Superior temporal gyrus (tissue), 1 donor: ENCODE measurements around the gene JMJD6.
A peak's percentile ranks its signal among the peaks of the same experiment; 100 is the strongest.

Experiments used
- DNase-seq: peaks from one replicate; pipeline ENCODE4 v3.0.0-alpha.2; 2016; ENCODE audit errors: extremely low spot score

Gene JMJD6

DNA sequence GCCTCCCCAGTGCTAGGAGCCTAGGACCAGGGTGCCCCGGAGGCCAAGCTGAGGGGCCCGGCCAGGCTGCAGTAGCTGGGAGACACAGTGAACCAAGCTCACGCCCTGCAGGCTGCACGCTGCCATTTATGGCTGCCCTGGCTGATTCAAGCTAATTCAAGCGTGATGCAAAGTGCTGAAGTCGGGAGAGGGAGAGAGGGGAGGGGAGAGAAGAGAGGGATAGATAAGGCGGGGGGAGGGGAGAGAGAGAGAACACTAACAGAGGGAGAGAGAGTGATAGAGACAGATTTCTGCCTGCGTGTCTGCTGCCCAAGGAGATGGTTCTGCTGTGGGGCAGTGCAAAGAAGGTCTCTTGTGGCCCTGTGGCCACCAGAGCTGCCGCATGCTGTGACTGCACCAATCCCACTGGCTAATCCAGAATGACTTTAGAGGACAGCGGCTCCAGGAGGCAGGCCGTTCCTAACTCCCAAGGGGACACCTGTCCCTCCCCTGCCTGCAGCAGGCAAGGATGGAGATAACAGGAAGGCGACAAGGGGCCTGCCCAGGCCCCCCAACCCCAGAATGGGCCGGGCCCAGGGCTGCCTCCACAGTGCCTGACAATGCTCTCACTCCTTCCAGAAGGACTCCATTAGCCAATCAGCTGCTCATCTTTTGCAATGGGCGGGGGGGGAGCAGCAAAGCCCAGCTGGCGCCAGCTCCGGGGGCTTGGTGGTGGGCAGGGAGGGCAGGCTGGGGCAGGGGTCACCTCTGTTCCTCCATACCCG is 28.5 kb downstream of the JMJD6 start:
- no peak for DNase-seq

DNA sequence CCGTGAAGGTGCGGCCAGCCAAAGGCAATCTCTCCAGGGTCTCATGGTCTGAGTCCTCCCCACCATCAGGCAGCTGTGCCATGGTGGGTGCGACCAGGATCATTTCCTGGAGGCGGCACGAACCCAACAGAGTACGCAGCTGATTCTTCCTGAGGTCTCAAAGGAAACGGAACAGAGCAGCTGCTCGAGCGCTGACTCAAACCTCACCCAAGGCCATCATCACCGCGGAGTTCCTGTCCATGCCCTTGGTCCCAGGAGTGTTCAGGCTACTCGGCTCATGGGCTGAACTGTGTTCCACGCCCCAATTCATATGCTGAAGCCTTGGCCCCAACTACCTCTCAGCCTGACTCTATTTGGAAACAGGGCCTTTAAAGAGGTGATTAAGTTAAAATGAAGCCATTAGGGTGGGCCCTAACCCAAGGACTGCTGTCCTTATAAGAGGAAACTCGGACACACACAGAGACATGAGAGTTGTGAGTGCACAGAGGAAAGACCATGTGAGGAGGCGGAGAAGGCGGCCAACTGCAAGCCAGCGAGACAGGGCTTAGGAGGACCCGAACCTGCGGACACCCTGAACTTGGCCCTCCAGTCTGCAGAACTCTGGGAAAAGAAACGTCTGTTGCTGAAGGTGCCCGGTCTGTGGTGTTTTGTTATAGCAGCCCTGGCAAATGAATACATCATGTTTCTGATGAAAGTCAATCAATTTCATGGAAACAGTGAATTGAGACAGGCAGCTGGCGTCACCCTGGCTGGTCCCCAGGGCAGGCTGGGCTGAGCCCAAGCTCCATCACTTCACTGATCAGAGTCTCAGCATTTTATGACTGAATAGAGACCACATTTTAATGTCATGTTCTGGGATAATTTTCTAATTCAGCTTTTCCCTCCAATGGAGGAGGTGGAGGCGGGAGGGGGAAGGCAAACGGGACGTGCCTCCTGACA is 29.4 kb downstream of the JMJD6 start:
- DNase-seq, result no peak

DNA sequence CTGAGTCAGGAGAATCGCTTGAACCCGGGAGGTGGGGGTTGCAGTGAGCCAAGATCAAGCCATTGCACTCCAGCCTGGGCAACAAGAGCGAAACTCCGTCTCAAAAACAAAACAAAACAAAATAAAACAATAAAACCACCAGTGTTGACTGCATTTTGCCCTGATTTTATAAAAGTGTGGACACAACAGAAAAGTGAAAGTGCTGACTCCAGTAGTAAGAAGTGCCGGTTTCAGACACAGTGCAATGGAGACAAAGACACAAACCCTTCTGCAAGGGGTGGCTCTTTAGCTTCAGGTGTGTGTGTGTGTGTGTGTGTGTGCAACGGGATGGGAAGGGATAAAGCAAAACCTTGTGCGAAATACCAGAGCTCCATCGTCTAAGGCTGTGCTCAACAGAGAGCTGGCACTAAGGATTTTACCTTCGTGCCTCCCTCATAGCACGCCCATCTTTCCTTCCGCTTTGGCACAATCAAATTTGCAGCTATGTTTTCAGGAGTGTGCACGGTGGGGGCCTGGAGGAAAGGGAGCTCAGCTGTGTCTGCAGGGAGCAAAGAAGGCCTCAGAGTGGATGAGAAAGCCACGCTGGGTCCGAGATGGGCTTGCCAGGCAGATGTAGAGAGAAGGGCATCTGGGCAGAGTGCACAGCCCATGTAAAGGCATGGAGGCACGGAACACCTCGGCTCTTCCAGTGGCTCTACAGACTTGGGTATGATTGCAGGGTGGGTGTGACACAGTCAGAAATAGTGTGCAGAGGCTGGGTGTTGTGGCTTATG is 31.2 kb downstream of the JMJD6 start:
- no peak for DNase-seq

DNA sequence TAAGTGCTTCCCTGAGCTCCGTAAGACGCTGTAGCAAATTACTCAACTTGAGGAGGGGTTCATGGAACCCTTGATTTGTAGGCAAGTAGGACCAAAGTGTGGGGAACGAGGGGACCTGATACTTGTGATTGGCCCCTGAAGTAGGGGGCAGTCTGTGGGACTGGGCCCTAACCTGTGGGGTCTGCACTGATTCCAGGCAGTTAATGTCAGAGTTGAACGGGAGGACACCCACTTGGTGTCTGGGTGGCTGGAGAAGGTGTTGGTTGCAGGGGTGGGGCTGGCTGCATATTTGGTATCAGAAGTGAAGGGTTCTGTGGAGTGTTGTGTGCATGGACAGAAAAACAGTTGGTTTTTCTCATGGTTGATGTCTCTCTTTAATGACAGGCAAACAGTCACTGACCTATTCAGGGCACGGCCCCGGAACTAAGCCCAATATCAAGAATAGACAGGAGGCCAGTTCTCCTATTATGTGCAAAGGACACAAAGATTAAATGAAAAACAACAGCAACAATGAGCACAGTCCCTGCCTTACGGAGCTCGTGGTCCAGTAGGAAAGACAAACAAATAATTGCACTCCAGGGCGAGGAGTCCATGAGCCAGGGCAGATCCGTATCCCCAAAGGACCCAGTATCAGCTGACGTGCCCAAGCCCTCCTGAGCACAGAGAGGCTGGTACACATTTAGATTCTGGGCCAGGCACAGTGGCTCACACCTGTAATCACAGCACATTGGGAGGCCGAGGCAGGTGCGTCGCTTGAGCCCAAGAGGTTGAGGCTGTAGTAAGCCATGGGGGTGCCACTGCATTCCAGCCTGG is 34.8 kb downstream of the JMJD6 start:
- DNase-seq, result no peak

DNA sequence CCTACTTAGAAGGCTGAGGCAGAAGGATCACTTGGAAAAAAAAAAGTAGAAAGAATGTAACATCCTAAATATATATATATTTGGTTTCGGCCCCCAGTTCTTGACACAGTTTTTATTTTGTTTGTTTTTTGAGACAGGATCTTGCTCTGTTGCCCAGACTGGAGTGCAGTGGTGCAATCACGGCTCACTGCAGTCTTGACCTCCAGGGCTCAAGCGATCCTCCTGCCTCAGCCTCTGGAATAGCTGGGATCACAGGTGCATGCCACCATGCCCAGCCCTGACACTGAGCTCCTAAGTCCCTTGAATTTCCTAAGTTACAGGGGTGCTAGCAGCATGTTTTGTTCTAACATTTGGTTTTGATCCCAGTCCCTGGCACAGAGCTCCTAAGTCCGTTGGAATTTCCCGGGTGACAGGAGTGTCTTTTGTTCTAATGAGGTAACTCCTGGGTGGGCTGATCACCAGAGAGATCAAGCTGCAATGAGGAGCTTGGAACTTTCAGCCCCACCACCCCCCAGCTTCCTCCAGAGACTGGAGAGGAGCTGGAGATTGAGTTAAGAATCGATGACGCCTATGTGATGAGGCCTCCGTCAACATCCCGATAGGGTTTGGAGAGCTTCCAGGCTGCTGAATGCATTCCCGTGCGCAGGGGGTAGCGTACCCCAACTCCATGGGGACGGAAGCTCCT is 35.7 kb downstream of the JMJD6 start:
- DNase-seq, result no peak

DNA sequence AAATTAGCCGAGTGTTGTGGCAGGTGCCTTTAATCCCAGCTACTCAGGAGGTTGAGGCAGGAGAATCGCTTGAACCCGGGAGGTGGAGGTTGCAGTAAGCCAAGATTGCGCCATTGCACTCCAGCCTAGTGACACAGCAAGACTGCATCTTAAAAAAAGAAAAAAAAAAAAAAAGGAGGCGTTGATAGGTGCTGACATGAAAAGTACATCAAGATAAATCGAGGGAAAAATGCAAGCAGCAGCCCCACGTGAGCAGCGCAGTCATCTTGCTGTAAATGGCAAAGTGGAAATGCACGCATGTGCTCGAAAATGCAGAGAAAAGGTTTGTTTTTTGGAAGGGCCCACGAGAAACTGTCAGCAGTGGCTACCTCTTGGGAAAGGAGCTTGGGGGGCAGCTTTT is 36.5 kb downstream of the JMJD6 start:
- DNase-seq, result no peak

DNA sequence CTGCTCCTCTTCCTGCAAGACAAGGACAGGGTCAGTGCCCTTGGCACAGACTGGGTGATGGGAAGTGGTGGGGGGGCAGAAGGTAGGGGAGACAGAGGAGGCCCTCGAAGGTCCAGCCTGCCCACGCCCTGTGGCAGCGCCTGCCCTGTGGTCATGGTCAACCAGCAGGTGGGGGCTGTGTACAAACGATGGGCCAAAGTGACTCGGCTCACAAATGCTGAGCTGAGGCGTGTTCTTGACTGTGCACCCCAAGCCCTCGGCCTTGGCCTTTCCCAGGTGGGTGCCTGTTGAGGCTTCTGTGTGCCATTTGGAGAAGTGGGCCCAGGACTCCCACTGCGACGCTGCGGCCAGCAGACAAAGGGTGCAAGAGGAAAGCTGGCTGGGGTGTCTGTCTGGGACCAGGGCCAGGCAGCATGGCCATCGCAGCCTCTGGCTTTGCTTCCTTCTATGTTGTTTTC is 38.2 kb downstream of the JMJD6 start:
- DNase-seq, result no peak

DNA sequence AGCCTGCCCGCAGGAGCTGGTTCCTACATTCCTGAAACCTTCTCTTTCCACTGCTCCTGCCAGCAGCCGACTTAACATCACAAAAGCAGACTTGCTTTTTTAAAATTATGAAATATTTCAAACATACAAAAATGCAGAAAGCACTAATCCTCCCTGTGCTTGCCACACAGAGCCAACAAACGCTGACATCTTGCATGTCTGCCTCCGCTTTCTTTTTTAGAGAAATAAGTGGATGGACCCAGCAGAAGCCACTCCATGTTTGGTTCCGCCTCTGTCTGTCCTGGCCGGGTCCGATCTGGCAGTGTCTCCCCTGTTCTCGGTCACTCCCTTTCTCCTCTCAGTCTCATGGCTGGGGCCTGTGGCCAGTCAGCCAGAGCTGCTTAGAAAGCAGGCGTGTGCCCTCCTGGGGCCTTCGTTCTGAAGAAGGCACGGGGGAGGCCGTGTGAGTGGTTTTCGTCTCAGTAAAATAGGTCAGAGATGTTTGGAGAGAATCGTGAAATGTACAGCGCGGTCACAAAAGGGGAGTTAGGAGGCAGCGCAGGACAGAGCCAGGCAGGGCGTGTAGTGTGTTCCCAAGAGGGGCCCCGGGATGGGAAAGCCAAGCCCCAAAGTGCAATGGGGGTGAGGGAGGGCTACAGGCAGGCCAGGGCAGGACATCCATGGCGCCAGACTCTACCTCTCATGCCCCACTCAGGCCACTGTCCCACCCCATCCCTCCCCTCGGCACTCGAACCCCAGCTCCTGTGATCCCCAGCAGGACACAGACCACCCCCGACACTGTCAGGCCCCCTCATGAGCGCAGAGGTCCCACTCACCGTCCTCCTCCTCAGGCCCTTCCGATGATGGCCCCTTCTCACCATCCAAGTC is 38.9 kb downstream of the JMJD6 start:
- peak; percentile 7 for DNase-seq

DNA sequence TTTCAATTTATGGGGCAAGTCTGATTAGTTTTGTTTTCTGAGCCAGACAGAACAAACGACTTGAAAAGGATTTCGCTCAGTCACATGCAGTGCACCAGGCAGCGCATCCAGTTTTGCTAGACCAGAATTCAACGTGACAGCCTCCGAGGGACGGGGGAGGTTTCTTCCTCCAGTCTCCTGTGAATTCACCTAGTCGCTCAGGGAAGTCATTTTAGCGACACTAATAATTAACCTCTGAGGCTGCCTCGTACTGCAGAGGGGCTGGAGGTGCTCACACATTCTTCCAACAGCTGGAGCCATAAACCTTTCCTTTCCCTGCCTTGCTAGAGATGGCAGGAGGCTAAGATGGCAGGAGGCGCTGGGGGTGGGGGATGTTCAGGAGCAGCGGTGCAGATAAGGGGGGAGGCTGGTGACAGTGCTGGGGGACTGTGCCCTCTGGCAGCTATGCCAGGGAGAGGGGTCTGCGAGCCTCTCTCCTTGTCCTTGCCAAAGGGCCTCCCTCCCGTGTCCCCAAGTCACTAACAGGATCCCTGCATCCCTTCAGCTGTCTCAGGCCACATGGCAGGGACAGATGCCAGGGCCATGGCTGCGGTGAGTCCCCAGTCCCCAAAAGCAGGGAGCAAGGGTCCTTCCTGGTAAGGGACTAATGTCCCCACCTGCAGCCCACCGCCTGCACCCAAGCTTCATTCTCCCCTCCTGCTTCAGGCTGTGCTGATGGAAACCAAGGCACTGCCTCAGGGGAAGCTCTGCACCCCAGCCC is 39.7 kb downstream of the JMJD6 start:
- DNase-seq, result no peak

DNA sequence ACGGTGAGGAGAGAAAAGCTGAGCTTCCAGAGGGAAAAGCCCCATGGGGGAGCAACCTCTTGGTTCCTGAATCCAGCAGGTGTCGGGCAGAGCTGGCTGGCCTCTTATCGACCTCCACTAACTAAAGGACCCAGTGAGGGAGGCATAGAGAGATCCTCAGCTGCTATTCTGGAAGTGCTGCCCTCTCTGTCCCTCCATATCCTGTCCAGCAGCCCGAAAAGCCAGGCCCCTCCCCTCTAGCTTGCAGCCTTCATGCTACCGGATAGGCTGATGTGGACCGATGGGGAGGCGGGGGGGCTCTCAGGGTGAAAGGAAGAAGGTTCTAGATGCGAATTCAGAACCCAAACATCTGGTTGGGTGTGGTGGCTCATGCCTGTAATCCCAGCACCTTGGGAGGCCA is 40.6 kb downstream of the JMJD6 start:
- DNase-seq, result no peak

DNA sequence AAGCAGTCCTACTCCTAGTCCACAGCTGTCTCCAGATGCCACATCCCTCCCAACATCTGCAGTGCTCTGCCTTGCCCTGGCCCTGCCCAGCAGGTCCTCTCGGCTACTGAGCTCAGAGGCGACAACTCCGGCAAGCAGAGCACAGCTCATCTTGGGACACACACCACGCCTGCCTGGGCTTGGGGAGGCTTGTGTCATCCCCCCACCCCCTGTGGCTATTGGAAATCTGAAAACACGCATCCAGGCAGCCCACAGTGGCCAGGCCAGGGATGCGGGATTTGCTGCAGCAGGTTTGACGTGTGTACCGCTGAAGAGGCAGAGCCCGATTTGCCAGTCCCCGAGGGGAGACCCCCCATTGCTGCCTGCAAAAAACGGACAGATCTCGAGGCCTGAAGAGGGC is 41.0 kb downstream of the JMJD6 start:
- DNase-seq, result no peak

DNA sequence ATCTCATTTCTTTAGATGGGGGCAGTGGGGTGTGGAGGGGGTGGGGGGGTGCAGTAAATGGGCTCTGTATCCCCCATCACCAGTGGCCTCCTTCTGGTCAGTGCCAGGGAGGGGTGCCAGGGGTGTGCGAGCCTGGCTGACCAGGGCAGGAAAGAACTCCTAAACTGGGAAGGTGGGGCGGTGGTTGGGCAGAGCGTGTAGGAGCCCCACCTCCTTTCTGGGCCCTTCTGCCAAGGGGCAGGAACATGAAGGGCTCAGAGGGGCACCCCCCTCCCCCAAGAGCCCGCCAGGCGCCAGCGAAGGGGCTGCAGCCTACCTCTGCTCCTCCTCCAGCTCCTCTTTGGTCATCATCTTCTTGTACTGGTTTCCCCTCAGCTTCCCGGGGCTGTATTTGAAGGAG is 41.6 kb downstream of the JMJD6 start:
- no peak for DNase-seq

DNA sequence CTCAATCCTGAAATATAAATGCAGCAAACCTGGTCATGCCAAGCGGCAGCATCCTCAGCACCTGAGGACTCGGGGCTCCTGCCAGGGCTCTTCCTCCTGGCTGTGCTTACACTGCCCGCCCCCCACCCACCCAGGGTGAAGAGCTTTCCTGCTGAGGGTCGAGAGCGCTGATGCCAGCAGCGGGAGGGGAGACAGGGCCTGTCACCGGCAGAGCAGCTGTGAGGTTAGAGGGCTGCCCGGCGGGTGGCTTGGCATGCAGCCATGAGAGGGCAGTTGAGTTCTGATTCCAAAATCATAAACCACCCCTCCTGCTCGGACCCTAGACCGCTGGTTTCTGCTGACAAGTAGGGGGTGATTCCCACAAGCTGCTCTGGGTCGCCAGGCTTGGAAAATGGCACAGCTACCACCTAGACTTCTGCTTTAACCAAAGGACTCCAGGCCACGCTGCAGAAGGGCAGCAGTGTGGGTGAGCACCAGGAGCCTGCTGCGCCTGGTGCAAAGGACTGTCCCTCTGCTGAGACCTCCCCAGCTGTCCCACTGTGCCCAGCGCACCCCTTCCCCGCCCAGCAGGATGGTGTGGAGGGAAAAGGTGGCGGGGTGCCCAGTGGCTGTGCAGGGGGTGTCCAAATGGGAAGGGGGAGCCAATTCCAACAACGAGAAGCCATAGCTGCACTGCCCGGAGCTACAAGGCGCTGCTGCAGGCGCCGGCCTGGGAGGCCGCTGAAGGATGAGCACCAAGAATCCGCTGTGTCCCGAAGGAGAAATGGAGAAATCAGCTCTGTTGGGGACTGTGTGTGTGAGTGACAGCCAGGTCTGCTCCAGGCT is 42.3 kb downstream of the JMJD6 start:
- no peak for DNase-seq

DNA sequence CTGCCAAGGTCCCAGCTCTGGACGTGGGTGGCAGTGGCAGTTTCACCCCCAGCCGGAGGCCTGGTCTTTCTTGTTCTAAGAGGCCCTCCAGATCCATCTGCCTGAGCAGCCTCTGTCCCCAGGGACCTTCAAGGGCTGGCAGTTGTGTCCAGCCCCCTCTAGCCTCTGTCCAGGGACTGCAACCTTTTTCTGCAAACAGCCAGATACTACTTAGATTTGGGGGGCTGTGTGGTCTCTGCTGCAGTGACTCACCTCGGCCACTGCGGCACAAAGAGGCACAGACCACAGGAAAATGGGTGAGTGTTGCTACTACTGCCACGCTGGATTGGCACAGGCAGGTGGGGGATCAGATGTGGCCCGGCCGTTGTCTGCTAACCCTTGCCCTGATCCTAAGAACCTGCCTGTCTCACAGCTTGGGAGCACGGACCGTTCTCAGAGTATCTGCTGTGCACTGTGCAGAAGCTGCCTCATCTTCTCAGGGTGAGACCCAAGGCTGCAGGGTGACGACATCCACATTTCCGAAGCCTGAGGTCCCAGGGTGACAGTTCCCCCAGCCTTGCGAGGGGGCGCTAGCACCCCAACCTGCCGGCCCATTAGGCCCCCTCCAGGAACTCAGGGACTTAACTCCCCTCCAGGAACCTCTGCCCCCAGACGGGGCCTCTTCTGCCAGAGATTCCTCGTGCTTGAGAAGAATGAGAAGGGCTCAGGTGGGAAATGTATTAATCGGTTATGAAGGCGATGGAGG is 43.2 kb downstream of the JMJD6 start:
- DNase-seq, result no peak

DNA sequence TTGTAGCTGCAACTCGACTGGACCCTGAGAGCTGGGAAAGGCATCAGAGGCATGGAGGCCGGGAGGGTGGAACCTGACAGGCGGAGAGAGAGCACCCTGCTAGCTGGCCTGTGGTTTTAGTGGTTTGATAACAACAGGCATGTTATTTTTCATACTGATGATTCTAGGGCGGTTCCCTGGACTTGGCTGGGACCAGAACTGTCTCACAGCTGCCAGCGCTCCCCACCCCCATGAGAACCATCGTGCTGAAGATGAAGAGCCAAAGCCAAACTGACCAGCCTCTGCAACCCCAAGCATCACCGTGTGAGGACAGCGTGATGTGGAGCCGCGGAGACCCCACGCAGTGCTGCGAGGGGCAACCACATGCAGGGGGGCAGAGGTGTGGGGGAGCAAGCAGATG is 44.1 kb downstream of the JMJD6 start:
- DNase-seq, result no peak

DNA sequence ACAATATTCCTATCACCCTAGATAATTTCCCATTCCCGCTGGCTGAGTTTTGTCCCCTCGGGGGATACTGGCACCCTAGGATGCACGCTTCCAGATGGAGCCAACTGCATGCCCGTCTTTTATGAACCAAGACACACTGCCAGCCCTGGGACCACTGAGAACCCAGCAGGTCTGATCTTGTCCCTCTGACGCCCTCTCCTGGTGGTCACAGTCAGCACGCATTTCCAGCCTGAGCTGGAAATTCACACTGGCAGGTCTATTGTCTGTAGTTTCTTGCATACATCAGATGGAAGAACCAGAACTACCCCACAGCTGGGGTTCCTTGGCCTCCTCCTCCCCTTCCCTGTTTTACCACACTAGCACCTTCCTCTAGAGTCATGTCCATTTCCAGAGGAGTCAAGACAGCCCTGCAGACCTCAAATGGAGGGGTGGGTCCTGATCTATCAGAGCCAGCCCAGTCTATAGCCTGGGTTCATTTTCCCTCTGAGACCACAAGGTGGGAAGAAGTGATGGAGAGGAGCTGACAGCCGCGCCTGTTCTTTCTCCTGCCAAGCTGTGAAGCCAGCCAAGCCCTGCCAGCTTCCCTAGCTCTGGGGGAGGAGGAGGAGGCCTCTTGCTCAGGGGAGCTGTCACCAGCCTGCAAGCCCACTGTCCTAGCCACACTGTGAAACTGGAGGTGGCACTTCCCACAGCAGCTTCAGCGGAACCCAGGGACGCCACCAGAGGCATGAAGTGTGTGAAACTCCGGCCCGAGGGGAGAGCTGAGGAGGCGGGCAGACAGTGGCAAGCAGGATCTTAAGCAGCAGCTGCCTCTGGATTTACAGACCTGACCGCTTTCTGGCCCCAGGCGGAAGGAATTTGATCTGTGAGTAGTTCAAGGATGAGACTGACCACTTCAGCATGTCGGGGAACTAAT is 44.9 kb downstream of the JMJD6 start:
- peak; percentile 81 for DNase-seq
